OCI-M2 (cell line): Measurements from ENCODE around the gene PHLPP1.

Experiments used
- DNase-seq: peaks from one replicate; lab custom pipeline; 2025; ENCODE audit not compliant: unreplicated experiment; lab: John Stamatoyannopoulos, UW

The PHLPP1 gene

GRCh38 chr18:62844850-62845643 is 129.7 kb downstream of the PHLPP1 start:
- DNase-seq, result no peak

- DNase-seq, result no peak
Measured at GRCh38 chr18:62846313-62846712, 131.0 kb downstream of the PHLPP1 start.

- DNase-seq, result no peak
Measured at GRCh38 chr18:62847081-62847480, 131.7 kb downstream of the PHLPP1 start.

- DNase-seq, result no peak
Measured at GRCh38 chr18:62848946-62849345, 133.6 kb downstream of the PHLPP1 start.

GRCh38 chr18:62850619-62851306 is 135.4 kb downstream of the PHLPP1 start:
- DNase-seq, result no peak

GRCh38 chr18:62852851-62853250 is 137.5 kb downstream of the PHLPP1 start:
- no peak for DNase-seq

- no peak for DNase-seq
Measured at GRCh38 chr18:62856294-62856693, 141.0 kb downstream of the PHLPP1 start.

- no peak for DNase-seq
Measured at GRCh38 chr18:62857263-62857976, 142.1 kb downstream of the PHLPP1 start.

GRCh38 chr18:62860062-62860461 is 144.7 kb downstream of the PHLPP1 start:
- DNase-seq, result no peak

- DNase-seq, result no peak
Measured at GRCh38 chr18:62862466-62862865, 147.1 kb downstream of the PHLPP1 start.

- DNase-seq, result no peak
Measured at GRCh38 chr18:62863579-62864001, 148.2 kb downstream of the PHLPP1 start.

- no peak for DNase-seq
Measured at GRCh38 chr18:62865498-62865897, 150.2 kb downstream of the PHLPP1 start.

- DNase-seq, result no peak
Measured at GRCh38 chr18:62867534-62867933, 152.2 kb downstream of the PHLPP1 start.

GRCh38 chr18:62868645-62869044 is 153.3 kb downstream of the PHLPP1 start:
- DNase-seq, result no peak

GRCh38 chr18:62870643-62871042 is 155.3 kb downstream of the PHLPP1 start:
- DNase-seq, result no peak

GRCh38 chr18:62875323-62875722 is 160.0 kb downstream of the PHLPP1 start:
- no peak for DNase-seq

GRCh38 chr18:62876111-62876510 is 160.8 kb downstream of the PHLPP1 start:
- DNase-seq, result no peak

GRCh38 chr18:62876828-62877227 is 161.5 kb downstream of the PHLPP1 start:
- no peak for DNase-seq

GRCh38 chr18:62877411-62878221 is 162.3 kb downstream of the PHLPP1 start:
- no peak for DNase-seq

GRCh38 chr18:62878305-62878704 is 163.0 kb downstream of the PHLPP1 start:
- no peak for DNase-seq

- no peak for DNase-seq
Measured at GRCh38 chr18:62880034-62880433, 164.7 kb downstream of the PHLPP1 start.
